GM21717 (cell line): ENCODE measurements around the gene IFTAP.
"Not testable (repeated sequence)": the region's sequence is repeated elsewhere in the genome, so short reads cannot be mapped to it uniquely, and the experiment has no call there.

Experiments
- ATAC-seq: cut with Tn5 transposase; IDR thresholded peaks from one replicate; pipeline ENCODE4 v1.9.1; 2021; ENCODE audit warnings: mild to moderate bottlenecking, moderate library complexity; ENCODE audit not compliant: unreplicated experiment

IFTAP gene

GRCh38 chr11:36594316-36594989 lies at the start of gene IFTAP:
TSS of gene IFTAP (plus strand) at chr11:36594502. CDS start at chr11:36610104, 15,602 bp downstream.
- ATAC-seq: peak; percentile 90

GRCh38 chr11:36550385-36551115 lies 43.8 kb upstream of the IFTAP start:
- ATAC-seq: no peak

DNA sequence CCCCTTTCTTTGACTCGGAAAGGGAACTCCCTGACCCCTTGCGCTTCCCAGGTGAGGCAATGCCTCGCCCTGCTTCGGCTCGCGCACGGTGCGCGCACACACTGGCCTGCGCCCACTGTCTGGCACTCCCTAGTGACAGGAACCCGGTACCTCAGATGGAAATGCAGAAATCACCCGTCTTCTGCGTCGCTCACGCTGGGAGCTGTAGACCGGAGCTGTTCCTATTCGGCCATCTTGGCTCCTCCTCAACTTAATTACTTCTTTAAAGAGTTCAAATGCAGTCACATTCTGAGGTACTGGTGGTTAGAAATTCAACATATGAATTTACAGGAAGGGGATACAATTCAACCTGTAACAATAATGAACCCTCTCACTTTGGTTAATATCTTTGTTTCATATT lies 36.9 kb upstream of the IFTAP start:
- ATAC-seq: not testable (repeated sequence)

- no peak for ATAC-seq
These were observed 36.3 kb upstream of the IFTAP start for GRCh38 chr11:36557991-36558390.

GRCh38 chr11:36558571-36559413 lies 35.5 kb upstream of the IFTAP start:
- ATAC-seq: peak; percentile 97

DNA sequence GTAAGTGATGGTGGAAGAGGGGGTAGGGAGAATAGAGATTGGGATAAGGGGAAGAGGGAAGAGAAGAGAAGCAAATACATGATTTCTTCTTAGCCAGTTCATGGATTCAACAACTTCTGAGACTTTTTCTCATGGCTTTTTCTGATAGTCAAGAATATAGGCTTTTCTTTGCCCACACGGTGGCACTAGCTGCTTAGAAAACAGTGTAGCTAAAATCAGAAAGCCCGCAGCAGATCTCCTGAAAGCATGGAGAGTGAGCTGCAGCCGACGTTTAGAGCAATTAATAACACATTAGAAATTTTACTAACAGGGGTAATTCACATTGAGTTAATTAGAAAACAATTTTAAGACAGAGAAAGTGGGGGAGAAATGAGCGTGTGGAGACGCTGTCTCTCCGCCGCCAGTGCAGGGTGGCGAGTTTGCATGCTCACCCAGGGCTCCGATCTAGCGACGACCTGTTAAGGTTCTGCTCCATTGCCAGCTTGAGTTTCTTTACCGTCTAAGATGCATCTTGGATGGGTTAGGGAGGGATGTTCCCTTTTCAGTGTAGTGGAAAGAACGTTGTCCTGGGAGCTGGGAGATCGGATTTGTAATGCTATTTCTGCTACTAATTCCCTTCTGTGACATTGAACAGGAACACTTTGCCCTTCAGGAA lies 29.8 kb upstream of the IFTAP start:
- peak; percentile 61 for ATAC-seq

DNA sequence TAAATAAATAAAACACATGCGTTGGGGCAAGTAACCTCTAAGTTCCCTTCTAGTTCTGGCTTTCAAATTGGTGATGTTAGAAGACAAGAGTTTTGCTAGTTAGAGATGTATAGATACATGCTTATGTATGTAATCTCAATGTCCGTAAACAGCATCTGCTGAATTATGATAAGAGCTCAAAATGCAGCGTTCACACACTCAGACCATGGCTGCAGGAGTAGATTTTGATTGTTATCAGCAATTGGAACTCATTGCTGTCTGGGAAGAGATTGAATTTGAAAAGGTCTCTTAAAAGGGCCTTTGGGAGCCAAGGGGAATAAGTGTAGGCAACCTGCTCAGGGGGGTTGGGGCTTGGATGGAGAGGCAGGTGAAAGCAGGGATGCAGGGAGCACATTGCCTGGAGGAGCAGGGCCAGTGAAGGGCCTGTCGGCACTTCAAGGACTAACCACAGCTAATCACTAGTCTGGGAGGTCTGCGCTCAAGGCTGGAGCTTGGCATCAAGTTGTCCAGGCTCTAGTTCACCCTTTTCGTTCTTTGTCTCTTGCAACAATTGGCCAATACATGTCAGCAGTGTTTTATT lies 29.2 kb upstream of the IFTAP start:
- ATAC-seq: no peak

DNA sequence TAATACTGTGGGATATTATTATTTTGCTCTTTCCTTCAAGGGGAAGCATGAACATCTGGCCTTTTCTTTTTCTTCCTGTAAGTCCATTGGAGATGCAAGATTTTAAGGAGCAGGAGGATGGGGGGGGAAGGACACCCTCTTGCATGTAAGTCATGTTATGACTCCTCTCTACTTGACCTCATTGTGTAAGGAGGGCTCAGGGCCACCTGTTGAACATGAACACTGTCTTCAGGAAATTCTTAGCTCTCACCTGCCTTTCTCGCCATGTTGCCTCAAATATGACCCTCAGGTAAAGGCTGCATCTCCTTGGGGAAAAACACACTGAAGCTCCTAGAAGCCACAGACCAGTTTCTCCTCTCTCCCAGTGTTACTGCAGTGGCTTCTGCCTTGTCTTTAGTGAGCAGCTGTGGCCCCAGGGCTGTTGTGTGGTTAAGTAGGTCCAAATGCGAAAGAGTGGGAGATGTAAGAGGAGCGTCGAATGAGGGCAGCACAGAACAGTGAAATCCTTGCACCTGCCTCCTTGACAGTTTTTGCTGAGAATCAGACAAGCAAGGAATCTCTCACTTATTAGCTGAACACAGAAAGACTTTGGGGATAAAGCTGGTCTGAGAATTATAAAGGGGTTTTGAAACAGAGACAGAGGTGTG lies 27.8 kb upstream of the IFTAP start:
- ATAC-seq: no peak

- no peak for ATAC-seq
These were observed 26.6 kb upstream of the IFTAP start, which contains the start of gene RAG1 for GRCh38 chr11:36567694-36568093. TSS of gene RAG1 (plus strand) at chr11:36568007. CDS start at chr11:36573305, 5,298 bp downstream.

- no peak for ATAC-seq
These were observed 25.2 kb upstream of the IFTAP start for GRCh38 chr11:36569095-36569494.

DNA sequence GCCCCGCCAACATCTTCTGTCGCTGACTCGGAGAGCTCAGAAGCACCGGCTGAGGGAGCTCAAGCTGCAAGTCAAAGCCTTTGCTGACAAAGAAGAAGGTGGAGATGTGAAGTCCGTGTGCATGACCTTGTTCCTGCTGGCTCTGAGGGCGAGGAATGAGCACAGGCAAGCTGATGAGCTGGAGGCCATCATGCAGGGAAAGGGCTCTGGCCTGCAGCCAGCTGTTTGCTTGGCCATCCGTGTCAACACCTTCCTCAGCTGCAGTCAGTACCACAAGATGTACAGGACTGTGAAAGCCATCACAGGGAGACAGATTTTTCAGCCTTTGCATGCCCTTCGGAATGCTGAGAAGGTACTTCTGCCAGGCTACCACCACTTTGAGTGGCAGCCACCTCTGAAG lies 19.8 kb upstream of the IFTAP start:
- ATAC-seq: no peak

DNA sequence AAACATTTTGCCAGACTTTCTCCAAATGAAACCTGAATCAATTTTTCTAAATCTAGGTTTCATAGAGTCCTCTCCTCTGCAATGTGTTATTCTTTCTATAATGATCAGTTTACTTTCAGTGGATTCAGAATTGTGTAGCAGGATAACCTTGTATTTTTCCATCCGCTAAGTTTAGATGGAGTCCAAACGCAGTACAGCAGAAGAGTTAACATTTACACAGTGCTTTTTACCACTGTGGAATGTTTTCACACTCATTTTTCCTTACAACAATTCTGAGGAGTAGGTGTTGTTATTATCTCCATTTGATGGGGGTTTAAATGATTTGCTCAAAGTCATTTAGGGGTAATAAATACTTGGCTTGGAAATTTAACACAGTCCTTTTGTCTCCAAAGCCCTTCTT lies 16.9 kb upstream of the IFTAP start:
- no peak for ATAC-seq

DNA sequence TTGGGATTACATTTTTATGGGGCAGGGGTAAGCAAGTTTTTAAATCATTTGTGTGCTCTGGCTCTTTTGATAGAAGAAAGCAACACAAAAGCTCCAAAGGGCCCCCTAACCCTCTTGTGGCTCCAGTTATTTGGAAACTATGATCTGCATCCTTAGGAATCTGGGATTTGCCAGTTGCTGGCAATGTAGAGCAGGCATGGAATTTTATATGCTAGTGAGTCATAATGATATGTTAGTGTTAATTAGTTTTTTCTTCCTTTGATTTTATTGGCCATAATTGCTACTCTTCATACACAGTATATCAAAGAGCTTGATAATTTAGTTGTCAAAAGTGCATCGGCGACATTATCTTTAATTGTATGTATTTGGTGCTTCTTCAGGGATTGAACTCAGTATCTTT lies 16.4 kb upstream of the IFTAP start:
- ATAC-seq: no peak

GRCh38 chr11:36578458-36578857 lies 15.8 kb upstream of the IFTAP start:
- no peak for ATAC-seq

GRCh38 chr11:36581536-36581935 lies 12.8 kb upstream of the IFTAP start:
- ATAC-seq: no peak

GRCh38 chr11:36583667-36584066 lies 10.6 kb upstream of the IFTAP start:
- no peak for ATAC-seq

DNA sequence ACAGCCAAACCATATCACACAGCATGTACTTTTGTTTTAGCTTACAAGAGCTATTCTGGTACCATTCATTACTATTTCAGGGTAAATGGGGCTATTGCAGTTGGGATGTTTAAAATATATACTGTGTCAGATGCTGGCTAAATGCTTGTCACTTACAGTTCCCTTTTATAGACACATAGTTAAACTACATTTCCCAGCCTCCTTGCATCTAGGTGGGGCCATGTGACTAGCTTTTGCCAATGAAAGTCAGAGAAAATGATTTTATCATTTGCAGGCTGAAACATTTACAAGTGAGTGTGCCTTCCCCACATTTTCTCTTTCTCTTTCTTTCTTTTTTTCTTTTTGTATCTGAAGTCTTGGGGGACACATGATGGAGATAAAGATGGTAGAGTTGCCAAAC lies 7.8 kb upstream of the IFTAP start:
- ATAC-seq: no peak

DNA sequence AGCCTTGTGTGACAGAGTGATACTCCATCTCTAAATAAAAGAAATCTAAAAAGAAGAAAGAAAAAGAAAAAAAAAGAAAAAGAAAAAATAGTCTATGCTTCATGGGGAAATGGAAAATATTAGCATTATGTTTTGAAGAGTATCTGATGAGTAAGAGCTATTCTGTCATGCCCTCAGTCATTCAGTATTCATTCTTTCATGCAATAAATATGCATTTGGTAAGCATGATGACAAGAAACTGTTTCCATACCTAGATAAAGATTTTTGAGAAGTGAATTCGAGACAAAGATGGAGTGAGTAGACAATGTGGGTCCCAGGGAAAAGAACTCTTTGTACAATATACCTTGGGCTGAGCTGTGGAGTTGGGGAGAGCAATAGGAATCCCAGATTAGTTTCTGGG lies 6.2 kb upstream of the IFTAP start:
- ATAC-seq: no peak

GRCh38 chr11:36590513-36590912 lies 3.8 kb upstream of the IFTAP start:
- no peak for ATAC-seq

DNA sequence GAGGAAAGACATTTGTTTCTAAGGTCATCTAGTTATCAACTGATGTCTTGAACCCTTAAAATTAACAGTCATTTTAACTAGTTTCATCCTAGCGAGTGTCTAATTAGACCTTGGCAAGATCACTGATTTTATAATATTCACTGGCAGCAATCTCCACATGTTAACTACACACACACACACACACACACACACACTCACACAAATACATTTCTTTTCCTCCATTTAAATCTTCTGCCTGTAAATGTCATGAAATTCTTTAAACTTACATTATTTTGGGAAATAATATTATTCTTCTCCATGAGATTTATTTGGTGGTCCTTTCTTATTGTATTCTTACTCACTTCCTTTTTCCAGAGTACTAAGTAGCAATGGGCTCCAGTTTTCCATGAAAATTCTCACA lies 2.9 kb upstream of the IFTAP start:
- no peak for ATAC-seq
